Erythroblast (primary cell): Measurements from ENCODE around the gene MXD4.
"Not testable (repeated sequence)": the region's sequence is repeated elsewhere in the genome, so short reads cannot be mapped to it uniquely, and the experiment has no call there.

Experiments
- DNase-seq, 2 experiments: peaks; one replicate each; lab custom pipeline; 2025; lab: John Stamatoyannopoulos, UW
- GATA1 ChIP-seq: IDR thresholded peaks from 2 replicates; pipeline ENCODE4 v1.6.1; 2011; ENCODE audit warnings: low read depth, mild to moderate bottlenecking, control low read depth, low read length, moderate library complexity
- POLR2A ChIP-seq: IDR thresholded peaks from 2 replicates; pipeline ENCODE4 v1.6.1; 2011; ENCODE audit warnings: mild to moderate bottlenecking, low read length

The MXD4 gene

GRCh38 chr4:2286904-2287593 is 25.1 kb upstream of the MXD4 start:
- no peak for DNase-seq
- TF ChIP-seq GATA1 (no peak), POLR2A (no peak)

- DNase-seq = no peak
- no peak for TF ChIP-seq GATA1
- TF ChIP-seq POLR2A = no peak
Measured at GRCh38 chr4:2285613-2286381, 23.9 kb upstream of the MXD4 start.

- TF ChIP-seq POLR2A (no peak), GATA1 (no peak)
- no peak for DNase-seq
Measured at GRCh38 chr4:2284934-2285612, 23.2 kb upstream of the MXD4 start.

- TF ChIP-seq POLR2A = no peak
- no peak for TF ChIP-seq GATA1
Measured at GRCh38 chr4:2284161-2284933, 22.4 kb upstream of the MXD4 start.

GRCh38 chr4:2283199-2283711 is 21.3 kb upstream of the MXD4 start:
- no peak for DNase-seq
- no peak for TF ChIP-seq GATA1
- TF ChIP-seq POLR2A = no peak

More at GRCh38 chr4:2284161-2284933, 22.4 kb upstream of the MXD4 start:
- DNase-seq = no peak

GRCh38 chr4:2281575-2282343 is 19.9 kb upstream of the MXD4 start:
- peak in 1 of 2 experiments; percentile 26 for DNase-seq
- no peak for TF ChIP-seq GATA1
- TF ChIP-seq POLR2A = no peak

- no peak for DNase-seq
- TF ChIP-seq POLR2A (no peak), GATA1 (no peak)
Measured at GRCh38 chr4:2280531-2281300, 18.8 kb upstream of the MXD4 start.

- TF ChIP-seq POLR2A (no peak), GATA1 (no peak)
- DNase-seq = no peak
Measured at GRCh38 chr4:2277956-2278355, 16.0 kb upstream of the MXD4 start.

- DNase-seq = no peak
- TF ChIP-seq POLR2A (no peak), GATA1 (no peak)
Measured at GRCh38 chr4:2276581-2277325, 14.8 kb upstream of the MXD4 start.

GRCh38 chr4:2275546-2276251 is 13.8 kb upstream of the MXD4 start:
- no peak for DNase-seq
- no peak for TF ChIP-seq GATA1
- no peak for TF ChIP-seq POLR2A

GRCh38 chr4:2275044-2275397 is 13.1 kb upstream of the MXD4 start:
- DNase-seq = not testable (repeated sequence)
